DND-41 (cell line): ENCODE data around the gene GIMAP6.
A peak's percentile ranks its signal among the peaks of the same experiment; 100 is the strongest.

Source experiments
- ATAC-seq: fragments of 200-7000 bp; cut with Tn5 transposase; 3 replicates; pipeline ENCODE4 v1.9.1; 2021; ENCODE audit warnings: low read depth; ENCODE audit not compliant: insufficient read depth
- DNase-seq: peaks from one replicate; pipeline ENCODE4 v3.0.0-alpha.2; 2020
- H2AFZ ChIP-seq: 2 replicates; pipeline ENCODE4 v1.6.0; 2012; ENCODE audit warnings: low read depth, low read length
- H3K27ac ChIP-seq: 2 replicates; pipeline ENCODE4 v1.5.1; 2012; ENCODE audit warnings: low read length, inconsistent platforms
- H3K27me3 ChIP-seq: fragments of 200-600 bp; sonication (generic); 2 replicates; pipeline ENCODE4 v1.6.0; 2012; ENCODE audit warnings: low read length, mild to moderate bottlenecking, inconsistent platforms; ENCODE audit not compliant: insufficient read depth, poor library complexity
- H3K36me3 ChIP-seq: 2 replicates; pipeline ENCODE4 v1.5.1; 2012; ENCODE audit warnings: low read length, inconsistent platforms; ENCODE audit not compliant: insufficient read depth
- H3K4me1 ChIP-seq: 2 replicates; pipeline ENCODE4 v1.5.1; 2012; ENCODE audit warnings: mild to moderate bottlenecking, low read length; ENCODE audit not compliant: insufficient read depth
- H3K4me2 ChIP-seq: 2 replicates; pipeline ENCODE4 v1.6.0; 2012; ENCODE audit warnings: mild to moderate bottlenecking, moderate library complexity, low read length, inconsistent platforms; ENCODE audit not compliant: insufficient read depth
- H3K4me3 ChIP-seq, 2 experiments: fragments of 200-600 bp in 1 of 2; shearing (Covaris generic) in 1 of 2; 2 replicates each; pipeline ENCODE4 v1.5.1; 2012 to 2016; ENCODE audit warnings: inconsistent platforms in 2 of 2, low read length in 2 of 2, mild to moderate bottlenecking in 2 of 2, low read depth in 1 of 2, moderate library complexity in 1 of 2
- H3K79me2 ChIP-seq: 2 replicates; pipeline ENCODE4 v1.6.0; 2012; ENCODE audit warnings: low read length, inconsistent platforms; ENCODE audit not compliant: insufficient read depth
- H3K9ac ChIP-seq: 2 replicates; pipeline ENCODE4 v1.6.0; 2012; ENCODE audit warnings: low read depth, mild to moderate bottlenecking, inconsistent platforms, low read length, moderate library complexity
- H3K9me3 ChIP-seq: 2 replicates; pipeline ENCODE4 v1.5.1; 2012; ENCODE audit warnings: low read length, moderate library complexity, mild to moderate bottlenecking, inconsistent platforms; ENCODE audit not compliant: insufficient read depth, severe bottlenecking
- H4K20me1 ChIP-seq: 2 replicates; pipeline ENCODE4 v1.6.0; 2012; ENCODE audit warnings: low read length; ENCODE audit not compliant: insufficient read depth
- EZH2 ChIP-seq: IDR thresholded peaks from 3 replicates; pipeline ENCODE4 v1.6.1; 2012; ENCODE audit warnings: borderline replicate concordance, low read depth, mild to moderate bottlenecking, moderate library complexity, low read length, inconsistent platforms; ENCODE audit not compliant: severe bottlenecking
- TF ChIP-seq, protein P1 (sequence below): IDR thresholded peaks from 2 replicates; pipeline ENCODE4 v1.5.1; 2012; ENCODE audit warnings: borderline replicate concordance, low read length, moderate library complexity, mild to moderate bottlenecking; ENCODE audit not compliant: poor library complexity, severe bottlenecking; ENCODE audit errors: extremely low read depth

The GIMAP6 gene

DNA sequence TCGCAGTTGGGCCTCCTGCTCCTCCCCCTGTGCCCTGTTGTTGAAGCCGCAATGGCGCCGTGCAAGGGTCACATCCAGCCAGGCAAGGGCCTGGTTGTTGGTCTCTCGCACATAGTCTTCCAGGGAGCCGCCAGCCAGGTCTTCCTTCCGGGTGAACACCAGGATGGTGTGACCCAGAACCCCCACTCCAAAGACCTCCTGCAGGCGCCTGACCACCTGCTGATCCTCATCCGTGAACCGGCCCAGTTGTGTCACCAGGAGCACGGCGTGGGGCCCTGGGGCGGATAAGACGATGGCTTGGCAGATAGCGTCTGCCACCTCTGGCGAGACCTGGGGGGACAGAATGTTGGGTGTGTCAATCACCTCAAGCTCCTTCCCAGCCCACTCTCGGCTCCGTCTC lies 4.2 kb downstream of the GIMAP6 start:
- Histone ChIP-seq H4K20me1 (peaks cover 6% of the 10 kb centered on the region; the same call in 1 of the 2 replicates), H3K4me1 (peaks cover 63% of the 10 kb centered on the region), H3K27me3 (no peaks in the 10 kb centered on the region), H3K4me3 (no peak overlapping the region; a peak in 1 of 4 replicates), H3K36me3 (peaks cover 70% of the 10 kb centered on the region), H3K79me2 (peaks cover 67% of the 10 kb centered on the region), H3K27ac (peak overlapping the region; percentile 34), H3K9ac (no peak overlapping the region), H3K4me2 (peak overlapping the region; percentile 79), H2AFZ (no peak overlapping the region), H3K9me3 (no peaks in the 10 kb centered on the region)
- ATAC-seq (no peak), DNase-seq (no peak)
- TF ChIP-seq, protein P1, sequence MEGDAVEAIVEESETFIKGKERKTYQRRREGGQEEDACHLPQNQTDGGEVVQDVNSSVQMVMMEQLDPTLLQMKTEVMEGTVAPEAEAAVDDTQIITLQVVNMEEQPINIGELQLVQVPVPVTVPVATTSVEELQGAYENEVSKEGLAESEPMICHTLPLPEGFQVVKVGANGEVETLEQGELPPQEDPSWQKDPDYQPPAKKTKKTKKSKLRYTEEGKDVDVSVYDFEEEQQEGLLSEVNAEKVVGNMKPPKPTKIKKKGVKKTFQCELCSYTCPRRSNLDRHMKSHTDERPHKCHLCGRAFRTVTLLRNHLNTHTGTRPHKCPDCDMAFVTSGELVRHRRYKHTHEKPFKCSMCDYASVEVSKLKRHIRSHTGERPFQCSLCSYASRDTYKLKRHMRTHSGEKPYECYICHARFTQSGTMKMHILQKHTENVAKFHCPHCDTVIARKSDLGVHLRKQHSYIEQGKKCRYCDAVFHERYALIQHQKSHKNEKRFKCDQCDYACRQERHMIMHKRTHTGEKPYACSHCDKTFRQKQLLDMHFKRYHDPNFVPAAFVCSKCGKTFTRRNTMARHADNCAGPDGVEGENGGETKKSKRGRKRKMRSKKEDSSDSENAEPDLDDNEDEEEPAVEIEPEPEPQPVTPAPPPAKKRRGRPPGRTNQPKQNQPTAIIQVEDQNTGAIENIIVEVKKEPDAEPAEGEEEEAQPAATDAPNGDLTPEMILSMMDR, result no peak
- no peak for TF ChIP-seq EZH2

DNA sequence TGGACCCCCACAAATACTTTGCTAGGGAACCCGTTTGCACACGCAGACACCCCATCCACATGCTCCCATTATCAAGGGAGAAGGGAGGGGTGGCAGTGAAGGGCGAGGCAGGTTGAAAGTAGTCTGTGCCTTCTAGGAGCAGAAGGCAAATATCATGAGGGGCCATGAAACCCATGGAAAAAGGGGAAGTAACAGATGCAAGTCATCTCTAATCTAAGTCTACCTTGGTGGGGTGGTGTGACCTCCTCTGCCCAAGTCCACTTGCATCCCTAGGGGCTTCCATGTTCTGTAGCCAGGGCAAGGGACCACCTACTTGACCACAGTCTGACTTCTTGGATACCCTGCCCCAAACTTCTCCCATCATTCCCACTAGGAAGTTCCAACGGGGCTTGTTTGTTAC lies 5.5 kb downstream of the GIMAP6 start:
- Histone ChIP-seq H3K4me3 (peak overlapping the region in 1 of 2 experiments; percentile 15; a peak in 1 of 4 replicates), H3K9me3 (no peaks in the 10 kb centered on the region), H4K20me1 (peaks cover 6% of the 10 kb centered on the region; the same call in 1 of the 2 replicates), H3K79me2 (peaks cover 54% of the 10 kb centered on the region), H3K4me2 (peak overlapping the region; percentile 79; the same call in 1 of the 2 replicates), H3K9ac (no peak overlapping the region), H3K27ac (peak overlapping the region; percentile 34; the same call in 1 of the 2 replicates), H3K36me3 (peaks cover 66% of the 10 kb centered on the region), H2AFZ (no peak overlapping the region), H3K27me3 (no peaks in the 10 kb centered on the region), H3K4me1 (peaks cover 53% of the 10 kb centered on the region)
- DNase-seq, result no peak
- ATAC-seq, result no peak
- TF ChIP-seq, protein P1, result no peak
- no peak for TF ChIP-seq EZH2

DNA sequence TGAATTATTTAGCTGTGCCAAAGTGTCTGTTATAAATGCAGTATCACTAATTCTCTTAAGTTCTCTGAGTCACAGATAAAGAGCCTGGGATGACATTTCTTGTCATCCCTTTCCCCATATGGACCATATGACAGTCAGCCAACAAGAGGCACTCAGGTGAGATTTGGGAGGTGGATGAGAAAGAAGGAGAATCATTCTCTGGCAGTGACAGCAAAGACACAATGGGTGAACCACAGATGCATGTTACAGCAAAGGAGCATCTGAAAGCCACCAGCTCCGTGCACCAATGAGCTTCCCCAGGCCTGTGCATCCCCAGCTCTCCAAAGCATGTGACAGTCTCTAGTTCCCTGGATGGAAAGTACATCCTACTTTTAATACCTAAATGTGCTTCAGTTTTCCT lies 10.8 kb downstream of the GIMAP6 start:
- Histone ChIP-seq H3K27me3 (no peaks in the 10 kb centered on the region), H4K20me1 (no peaks in the 10 kb centered on the region), H3K4me3 (no peak overlapping the region), H2AFZ (no peak overlapping the region), H3K36me3 (peaks cover 12% of the 10 kb centered on the region), H3K9me3 (no peaks in the 10 kb centered on the region), H3K9ac (no peak overlapping the region), H3K79me2 (peaks cover 2% of the 10 kb centered on the region; the same call in 1 of the 2 replicates), H3K27ac (no peak overlapping the region), H3K4me2 (no peak overlapping the region), H3K4me1 (no peaks in the 10 kb centered on the region; the same call in 1 of the 2 replicates)
- ATAC-seq (no peak), DNase-seq (no peak)
- no peak for TF ChIP-seq EZH2
- TF ChIP-seq, protein P1, result no peak
